GM23248 (cell line): Measurements from ENCODE around the gene ZSWIM6. TPM values are rescaled to one million over a fixed set of nuclear protein-coding genes. Genes with fewer than 3 reads are reported as not detected.
A peak's percentile ranks its signal among the peaks of the same experiment; 100 is the strongest.

ENCODE experiments used
- DNase-seq: peaks from one replicate; pipeline ENCODE4 v3.0.0-alpha.2; 2015
- H2AFZ ChIP-seq: fragments of 200-600 bp; sonication (generic); 2 replicates; pipeline ENCODE4 v1.6.1; 2016; ENCODE audit warnings: antibody characterized with exemption
- H3F3A ChIP-seq: fragments of 200-600 bp; sonication (generic); 2 replicates; pipeline ENCODE4 v1.6.1; 2016; ENCODE audit warnings: mild to moderate bottlenecking, antibody characterized with exemption, mixed run types; ENCODE audit not compliant: insufficient read depth
- H3K27ac ChIP-seq: fragments of 200-600 bp; sonication (generic); 2 replicates; pipeline ENCODE4 v1.5.1; 2016; ENCODE audit warnings: mild to moderate bottlenecking
- H3K27me3 ChIP-seq: fragments of 200-600 bp; sonication (generic); replicated peaks from 2 replicates; pipeline ENCODE4 v1.6.1; 2016; ENCODE audit warnings: mild to moderate bottlenecking; ENCODE audit not compliant: insufficient read depth
- H3K36me3 ChIP-seq: fragments of 200-600 bp; sonication (generic); 2 replicates; pipeline ENCODE4 v1.6.1; 2016; ENCODE audit warnings: low read depth, mild to moderate bottlenecking
- H3K4me1 ChIP-seq: fragments of 200-600 bp; sonication (generic); 2 replicates; pipeline ENCODE4 v1.6.1; 2016; ENCODE audit warnings: mild to moderate bottlenecking; ENCODE audit not compliant: insufficient read depth
- H3K4me2 ChIP-seq: fragments of 200-600 bp; sonication (generic); one replicate; pipeline ENCODE4 v1.6.1; 2016; ENCODE audit warnings: mild to moderate bottlenecking; ENCODE audit not compliant: unreplicated experiment
- H3K4me3 ChIP-seq: fragments of 200-600 bp; sonication (generic); 2 replicates; pipeline ENCODE4 v1.5.1; 2016; ENCODE audit warnings: mild to moderate bottlenecking
- H3K79me2 ChIP-seq: fragments of 200-600 bp; sonication (generic); 2 replicates; pipeline ENCODE4 v1.6.1; 2016; ENCODE audit warnings: mild to moderate bottlenecking; ENCODE audit not compliant: insufficient read depth
- H3K9ac ChIP-seq: fragments of 200-600 bp; sonication (generic); 2 replicates; pipeline ENCODE4 v1.6.1; 2016; ENCODE audit warnings: mild to moderate bottlenecking
- H3K9me2 ChIP-seq: fragments of 200-600 bp; sonication (generic); 2 replicates; pipeline ENCODE4 v1.6.1; 2016; ENCODE audit warnings: mixed run types, mild to moderate bottlenecking, moderate library complexity; ENCODE audit not compliant: insufficient read depth
- H3K9me3 ChIP-seq: fragments of 200-600 bp; sonication (generic); one replicate; pipeline ENCODE4 v1.6.1; 2017; ENCODE audit warnings: low read depth
- H4K20me1 ChIP-seq: fragments of 200-600 bp; sonication (generic); 2 replicates; pipeline ENCODE4 v1.6.0; 2016; ENCODE audit not compliant: insufficient read depth
- EZH2 ChIP-seq: fragments of 200-600 bp; sonication (generic); IDR thresholded peaks from 2 replicates; pipeline ENCODE4 v1.6.1; 2018; ENCODE audit warnings: antibody characterized with exemption, mild to moderate bottlenecking; ENCODE audit not compliant: insufficient read depth, poor library complexity, severe bottlenecking
- EZH2phosphoT487 ChIP-seq: fragments of 200-600 bp; sonication (generic); IDR thresholded peaks from 2 replicates; pipeline ENCODE4 v1.6.1; 2018; ENCODE audit warnings: antibody characterized with exemption, moderate library complexity, mild to moderate bottlenecking, low read depth; ENCODE audit not compliant: insufficient read depth
- WGBS, 2 experiments: methylation state at CpG; one replicate each; pipeline ENCODE4 v1.1.6; 2015 to 2017; ENCODE audit warnings: low lambda C conversion rate in 2 of 2, low coverage in 1 of 2; ENCODE audit errors: missing lambda C conversion rate in 2 of 2; 5-methylcytosine and 5-hydroxymethylcytosine counted together
- in situ Hi-C: fragments of 300-500 bp; cut with MboI; formaldehyde crosslinking; loops from 2 replicates; pipeline ENCODE4 v1.15.0; 2020
- polyA plus RNA-seq: library from polyadenylated mRNA; unstranded; fragments of >200 nt; fragmentation: Nextera tagmentation; extraction: Ambion mirVana; gene quantifications from 2 replicates; pipeline ENCODE4 v1.2.1, GENCODE V29; 2016
- total RNA-seq: library from RNA; depleted of rRNA; stranded (reverse); fragments of >200 nt; shearing (Covaris generic); gene quantifications from 2 replicates; pipeline ENCODE4 v1.2.3, GENCODE V29; 2014

Gene ZSWIM6
- total and polyA plus RNA-seq, 2 experiments from 2014 or later = 1.5 to 4.8 TPM

GRCh38 chr5:61307611-61308010 is 24.4 kb upstream of the ZSWIM6 start:
- Histone ChIP-seq H4K20me1 (no peaks in the 10 kb centered on the region), H3F3A (peaks cover 34% of the 10 kb centered on the region), H3K4me3 (no peak overlapping the region), H3K27ac (peak overlapping the region; percentile 76), H3K79me2 (no peaks in the 10 kb centered on the region), H3K27me3 (no peaks in the 10 kb centered on the region), H3K36me3 (no peaks in the 10 kb centered on the region), H3K9me3 (no peaks in the 10 kb centered on the region), H3K9ac (no peak overlapping the region), H3K4me1 (peaks cover 59% of the 10 kb centered on the region), H3K9me2 (no peaks in the 10 kb centered on the region), H3K4me2 (peak overlapping the region; percentile 74), H2AFZ (no peak overlapping the region)
- in situ Hi-C loops = no loop called here
- no peak for DNase-seq
- TF ChIP-seq EZH2phosphoT487 (no peak), EZH2 (no peak)
- WGBS, 2 experiments = 93 to 95% methylated on average over 1 of the region's 1 CpG

GRCh38 chr5:61308712-61309111 is 23.3 kb upstream of the ZSWIM6 start:
- no peaks in the 10 kb centered on the region for H3K9me2 ChIP-seq
- H3K36me3 ChIP-seq = no peaks in the 10 kb centered on the region
- H3F3A ChIP-seq = peaks cover 29% of the 10 kb centered on the region
- WGBS, 2 experiments = 36 to 52% methylated on average over 1 of the region's 1 CpG
- H3K4me2 ChIP-seq = no peak overlapping the region
- no peak overlapping the region for H3K4me3 ChIP-seq
- no peak overlapping the region for H3K9ac ChIP-seq
- no peaks in the 10 kb centered on the region for H4K20me1 ChIP-seq
- TF ChIP-seq EZH2 (no peak), EZH2phosphoT487 (no peak)
- peaks cover 59% of the 10 kb centered on the region for H3K4me1 ChIP-seq
- no peak overlapping the region for H3K27ac ChIP-seq
- in situ Hi-C loops = no loop called here
- peak overlapping the region; percentile 49 for H2AFZ ChIP-seq
- no peak for DNase-seq
- H3K9me3 ChIP-seq = no peaks in the 10 kb centered on the region
- no peaks in the 10 kb centered on the region for H3K27me3 ChIP-seq
- H3K79me2 ChIP-seq = no peaks in the 10 kb centered on the region

GRCh38 chr5:61309115-61309514 is 22.9 kb upstream of the ZSWIM6 start:
- H3K27ac ChIP-seq = no peak overlapping the region
- peaks cover 59% of the 10 kb centered on the region for H3K4me1 ChIP-seq
- no peak for DNase-seq
- no peak overlapping the region for H3K9ac ChIP-seq
- no peaks in the 10 kb centered on the region for H3K9me3 ChIP-seq
- WGBS, 2 experiments = 52 to 53% methylated on average over 5 of the region's 5 CpGs
- no peak overlapping the region for H3K4me2 ChIP-seq
- H3K27me3 ChIP-seq = no peaks in the 10 kb centered on the region
- in situ Hi-C loops = no loop called here
- H3K4me3 ChIP-seq = no peak overlapping the region
- H4K20me1 ChIP-seq = no peaks in the 10 kb centered on the region
- no peaks in the 10 kb centered on the region for H3K9me2 ChIP-seq
- no peaks in the 10 kb centered on the region for H3K79me2 ChIP-seq
- H2AFZ ChIP-seq = peak overlapping the region; percentile 49
- TF ChIP-seq EZH2 (no peak), EZH2phosphoT487 (no peak)
- no peaks in the 10 kb centered on the region for H3K36me3 ChIP-seq
- peaks cover 30% of the 10 kb centered on the region for H3F3A ChIP-seq

- in situ Hi-C loops = no loop called here
- 61 to 64% methylated on average over 5 of the region's 5 CpGs for WGBS, 2 experiments
- TF ChIP-seq EZH2 (no peak), EZH2phosphoT487 (no peak)
Observed at GRCh38 chr5:61311056-61311610, 20.9 kb upstream of the ZSWIM6 start.

More at GRCh38 chr5:61311056-61311610, 20.9 kb upstream of the ZSWIM6 start:
- no peak overlapping the region for H2AFZ ChIP-seq
- H3K9ac ChIP-seq = no peak overlapping the region
- no peaks in the 10 kb centered on the region for H3K27me3 ChIP-seq
- no peak overlapping the region for H3K4me3 ChIP-seq
- no peaks in the 10 kb centered on the region for H3K9me2 ChIP-seq
- H3K9me3 ChIP-seq = no peaks in the 10 kb centered on the region
- H3K36me3 ChIP-seq = no peaks in the 10 kb centered on the region
- H4K20me1 ChIP-seq = no peaks in the 10 kb centered on the region
- no peak overlapping the region for H3K4me2 ChIP-seq
- H3K4me1 ChIP-seq = peaks cover 54% of the 10 kb centered on the region
- DNase-seq = no peak
- peaks cover 45% of the 10 kb centered on the region for H3F3A ChIP-seq
- H3K27ac ChIP-seq = no peak overlapping the region
- H3K79me2 ChIP-seq = no peaks in the 10 kb centered on the region
